D721Med (cell line): Measurements from ENCODE around the gene DGKQ.

Experiments
- DNase-seq: peaks from one replicate; pipeline ENCODE4 v3.0.0; 2011; ENCODE audit warnings: low spot score; ENCODE audit not compliant: insufficient read length
- FAIRE-seq: peaks from 2 replicates; lab custom pipeline; 2011; peaks lifted over from hg19 to GRCh38; lab: Jason Lieb, UNC
- TF ChIP-seq, protein P1 (sequence below): IDR thresholded peaks from 2 replicates; pipeline ENCODE4 v1.5.1; 2012; ENCODE audit warnings: mild to moderate bottlenecking, control low read depth; ENCODE audit not compliant: insufficient read depth; ENCODE audit errors: missing control alignments

The DGKQ gene

DNA sequence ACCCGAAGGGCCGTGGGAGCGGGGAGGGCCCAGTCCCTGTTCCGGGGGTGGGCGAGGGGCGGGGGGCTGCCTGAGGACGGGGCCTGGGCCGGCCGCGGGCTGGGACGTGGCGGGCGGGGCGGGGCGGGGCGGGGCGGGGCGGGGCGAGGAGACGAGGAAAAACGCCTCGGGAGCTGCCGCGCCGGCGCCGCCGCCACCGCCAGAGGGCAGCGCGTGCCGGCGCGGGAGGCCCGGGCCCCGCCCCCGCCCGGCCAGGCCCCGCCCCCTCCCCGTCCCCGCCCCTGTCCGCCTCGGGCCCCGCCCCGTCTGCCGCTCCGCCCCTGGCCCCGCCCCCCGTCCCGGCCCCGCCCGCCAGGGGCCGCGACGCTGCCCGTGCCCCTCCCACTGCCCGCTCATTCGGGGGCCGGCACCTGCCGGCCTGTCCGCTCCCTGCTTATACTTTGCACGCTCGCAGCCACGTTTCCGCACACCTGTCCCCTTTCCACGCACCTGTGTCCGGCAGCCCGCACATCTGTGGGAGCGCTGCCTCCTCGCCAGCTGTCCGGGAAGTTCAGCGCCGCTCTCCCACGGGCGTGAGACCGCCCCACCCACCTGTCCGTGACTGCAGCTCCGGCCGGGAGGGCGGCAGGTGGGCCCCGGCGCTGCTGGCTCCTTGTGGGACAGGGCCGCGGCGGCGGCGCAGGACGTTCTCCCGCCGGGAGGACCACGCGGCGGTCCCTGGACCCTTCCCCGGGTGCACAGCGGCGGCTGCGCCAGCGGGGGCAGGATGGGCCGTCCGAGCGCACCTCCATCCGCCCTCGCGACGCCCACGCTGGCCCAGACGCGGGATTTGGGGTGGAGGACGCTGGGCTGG is 36.4 kb upstream of the DGKQ start:
- no peak for FAIRE-seq
- TF ChIP-seq, protein P1, sequence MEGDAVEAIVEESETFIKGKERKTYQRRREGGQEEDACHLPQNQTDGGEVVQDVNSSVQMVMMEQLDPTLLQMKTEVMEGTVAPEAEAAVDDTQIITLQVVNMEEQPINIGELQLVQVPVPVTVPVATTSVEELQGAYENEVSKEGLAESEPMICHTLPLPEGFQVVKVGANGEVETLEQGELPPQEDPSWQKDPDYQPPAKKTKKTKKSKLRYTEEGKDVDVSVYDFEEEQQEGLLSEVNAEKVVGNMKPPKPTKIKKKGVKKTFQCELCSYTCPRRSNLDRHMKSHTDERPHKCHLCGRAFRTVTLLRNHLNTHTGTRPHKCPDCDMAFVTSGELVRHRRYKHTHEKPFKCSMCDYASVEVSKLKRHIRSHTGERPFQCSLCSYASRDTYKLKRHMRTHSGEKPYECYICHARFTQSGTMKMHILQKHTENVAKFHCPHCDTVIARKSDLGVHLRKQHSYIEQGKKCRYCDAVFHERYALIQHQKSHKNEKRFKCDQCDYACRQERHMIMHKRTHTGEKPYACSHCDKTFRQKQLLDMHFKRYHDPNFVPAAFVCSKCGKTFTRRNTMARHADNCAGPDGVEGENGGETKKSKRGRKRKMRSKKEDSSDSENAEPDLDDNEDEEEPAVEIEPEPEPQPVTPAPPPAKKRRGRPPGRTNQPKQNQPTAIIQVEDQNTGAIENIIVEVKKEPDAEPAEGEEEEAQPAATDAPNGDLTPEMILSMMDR = no peak
- peak; percentile 47 for DNase-seq

DNA sequence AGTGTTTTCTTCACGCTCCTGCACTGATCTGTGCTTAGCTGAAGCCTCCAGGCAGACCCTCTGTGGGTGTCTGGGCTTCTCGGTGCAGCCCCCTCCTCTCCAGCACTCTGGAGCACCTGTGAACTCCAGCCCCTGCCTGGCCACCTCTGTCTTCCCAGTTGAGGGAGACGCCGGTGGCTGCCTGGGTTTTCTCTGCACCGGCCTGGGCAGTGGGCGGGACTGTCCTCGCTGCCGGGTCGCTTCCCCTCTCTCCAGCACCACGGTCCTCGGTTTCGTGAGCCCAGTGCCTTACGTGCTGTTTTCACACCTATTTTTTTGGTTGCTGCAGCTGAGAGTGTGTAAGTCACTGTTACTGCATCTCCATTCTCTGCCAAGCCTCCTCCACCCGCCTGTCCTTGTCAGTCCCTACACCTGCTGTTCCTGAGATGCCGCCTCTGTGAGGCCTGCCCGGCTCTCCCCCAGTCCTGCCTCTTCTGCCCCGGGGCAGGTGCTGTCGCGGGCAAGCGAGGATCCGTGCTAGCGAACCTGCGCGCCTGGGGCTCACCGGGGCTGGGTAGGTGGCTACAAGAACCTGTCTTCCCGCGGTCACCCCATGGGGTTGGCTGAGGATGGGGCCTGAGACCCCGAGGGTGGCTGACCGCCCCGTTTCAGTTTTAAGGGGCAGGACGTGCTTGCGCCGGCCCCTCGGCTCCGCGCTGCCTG is 35.6 kb upstream of the DGKQ start:
- DNase-seq (no peak), FAIRE-seq (no peak)
- TF ChIP-seq, protein P1 = no peak

DNA sequence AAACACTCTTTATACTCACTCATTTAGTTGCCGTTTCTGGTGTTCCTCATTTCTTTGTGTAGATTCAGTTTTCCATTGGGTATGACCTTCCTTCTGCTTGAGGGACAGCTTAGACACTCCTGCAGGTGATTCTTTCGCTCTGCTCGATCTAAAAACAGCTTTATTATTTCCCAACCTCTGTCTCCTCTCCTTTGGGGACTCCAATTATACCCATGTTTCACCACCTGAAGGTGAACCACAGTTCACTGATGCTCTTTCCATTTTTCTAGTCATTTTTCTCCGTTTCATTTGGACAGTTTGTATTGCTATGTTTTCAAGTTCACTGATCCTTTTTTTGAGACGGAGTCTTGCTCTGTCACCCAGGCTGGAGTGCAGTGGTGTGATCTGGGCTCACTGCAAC is 33.5 kb upstream of the DGKQ start:
- FAIRE-seq = no peak
- TF ChIP-seq, protein P1 = no peak
- DNase-seq = no peak

DNA sequence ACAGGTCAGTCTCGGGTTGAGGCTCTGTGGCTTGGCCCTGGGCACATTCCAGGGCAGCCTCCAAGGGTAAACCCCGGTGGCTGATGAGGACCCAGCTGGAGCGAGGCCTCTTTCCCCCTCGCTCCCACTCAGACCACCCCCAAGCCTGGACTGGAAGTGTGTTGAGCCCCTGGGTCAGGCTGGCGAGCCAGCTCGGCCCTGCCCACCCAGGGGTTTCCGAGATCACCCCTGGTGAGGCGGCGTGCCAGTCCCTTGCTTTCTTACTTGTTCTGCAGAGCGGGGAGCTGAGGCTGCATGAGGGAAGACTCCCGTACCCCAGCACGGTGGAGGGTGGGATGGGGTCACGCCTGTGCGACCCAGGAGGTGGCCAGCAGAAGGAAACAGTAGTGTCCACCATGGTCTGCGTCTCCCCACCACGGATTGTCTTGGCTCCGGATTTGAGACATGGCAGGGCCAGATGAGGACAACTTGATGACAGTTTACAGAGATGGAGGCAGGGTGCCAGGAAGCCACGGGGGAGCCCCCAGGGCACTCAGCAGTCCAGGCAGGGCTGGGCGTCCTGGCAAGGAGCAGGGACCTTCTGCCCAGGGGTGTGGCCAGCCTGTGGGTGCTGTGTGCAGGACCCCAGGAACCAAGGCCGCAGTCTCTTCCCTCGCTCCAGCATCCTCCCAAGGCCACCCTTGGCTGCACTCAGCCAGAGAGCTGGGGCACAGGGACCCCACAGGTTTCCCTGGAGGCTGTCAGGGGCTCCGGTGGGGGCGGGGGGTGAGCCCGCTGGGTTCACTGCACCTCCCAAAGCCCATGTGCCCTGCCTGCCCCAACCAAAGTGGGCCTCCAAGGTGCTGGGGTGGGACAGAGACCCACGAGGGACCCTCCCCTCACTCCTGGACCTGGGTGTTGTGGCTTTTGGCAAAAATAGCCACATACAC is 31.5 kb upstream of the DGKQ start:
- FAIRE-seq (no peak), DNase-seq (no peak)
- TF ChIP-seq, protein P1 = no peak

DNA sequence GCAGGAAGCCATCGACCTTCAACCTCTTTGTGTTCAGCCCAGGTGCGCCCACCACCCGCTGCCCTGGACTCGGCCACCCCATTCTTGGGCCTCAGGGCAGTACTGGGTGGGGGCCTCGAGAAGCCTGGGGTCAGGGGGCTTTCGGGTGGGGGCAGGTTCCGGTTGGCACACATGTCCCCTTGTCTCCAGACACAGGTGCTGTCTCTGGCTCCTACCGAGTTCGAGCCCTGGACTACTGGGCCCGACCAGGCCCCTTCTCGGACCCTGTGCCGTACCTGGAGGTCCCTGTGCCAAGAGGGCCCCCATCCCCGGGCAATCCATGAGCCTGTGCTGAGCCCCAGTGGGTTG is 30.7 kb upstream of the DGKQ start:
- FAIRE-seq = no peak
- DNase-seq = no peak
- TF ChIP-seq, protein P1 = no peak

DNA sequence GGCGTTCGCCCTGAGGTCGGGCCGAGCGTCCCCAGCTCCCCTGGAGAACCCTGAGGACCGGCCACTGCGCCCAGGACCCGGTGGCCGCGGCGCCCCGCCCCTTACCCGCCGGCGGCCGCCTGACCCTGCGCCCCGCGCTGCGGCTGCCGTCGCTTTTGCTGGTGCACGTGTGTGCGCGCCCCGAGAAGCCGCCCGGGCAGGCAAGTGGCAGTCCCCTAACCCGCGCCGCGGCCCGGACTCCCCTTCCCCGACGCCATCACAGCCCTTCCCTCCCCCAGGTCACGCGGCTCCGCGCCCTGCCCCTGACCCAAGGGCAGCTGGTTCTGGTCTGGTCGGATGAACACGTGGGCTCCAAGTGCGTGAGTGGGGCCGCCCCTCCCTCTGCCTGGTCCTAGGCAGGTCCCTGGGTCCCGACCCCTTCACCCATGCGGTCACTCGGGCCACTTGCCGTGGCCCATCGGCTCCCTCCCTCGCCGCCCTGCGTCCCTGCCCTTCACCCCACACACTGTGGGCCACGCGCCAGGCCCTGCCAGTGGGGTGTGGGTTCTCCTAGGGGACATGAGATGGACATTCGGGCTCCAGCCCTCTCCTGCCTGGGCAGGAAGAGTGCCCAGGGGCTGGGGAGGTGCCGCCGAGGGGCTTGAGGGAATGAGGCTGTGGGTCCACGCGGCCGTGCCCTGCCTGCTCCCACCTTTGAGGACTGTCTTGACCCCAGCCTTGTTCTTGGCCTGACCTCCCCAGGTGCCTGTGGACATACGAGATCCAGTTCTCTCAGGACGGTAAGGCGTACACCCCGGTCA is 30.1 kb upstream of the DGKQ start:
- TF ChIP-seq, protein P1 = no peak
- no peak for DNase-seq
- FAIRE-seq = no peak
